IMR-90 (cell line): Measurements from ENCODE around the gene PPDPF. TPM values are rescaled to one million over a fixed set of nuclear protein-coding genes. Genes with fewer than 3 reads are reported as not detected.

Experiments used
- ATAC-seq: fragments of 200-7000 bp; cut with Tn5 transposase; 2 replicates; pipeline ENCODE4 v1.9.1; 2020; ENCODE audit warnings: low read depth, mild to moderate bottlenecking, moderate library complexity
- BruUV-seq: library from RNA; stranded (reverse); fragments of 400-500 nt; replicated peaks from 2 replicates; lab custom pipeline; 2021; lab: Mats Ljungman, UMichigan
- CTCF ChIA-PET: fragments of 300-600 bp; formaldehyde crosslinking; extraction: SDS; loops from one replicate; lab custom pipeline; 2021; ENCODE audit warnings: antibody characterized with exemption; lab: Yijun Ruan, JAX
- POLR2A ChIA-PET: fragments of 300-600 bp; sonication (Branson Sonifier 250); formaldehyde crosslinking; loops from one replicate; lab custom pipeline; 2022; ENCODE audit warnings: antibody characterized with exemption; ENCODE audit not compliant: unreplicated experiment; lab: Charles Lee
- DNase-seq: peaks from one replicate; pipeline ENCODE4 v3.0.0; 2013
- H2AFZ ChIP-seq: replicated peaks from 2 replicates; pipeline ENCODE3; 2013; ENCODE audit warnings: low read length, mild to moderate bottlenecking; ENCODE audit not compliant: poor library complexity
- H2AK5ac ChIP-seq: 2 replicates; pipeline ENCODE4 v1.6.1; 2013; ENCODE audit warnings: low read depth, low read length, inconsistent platforms
- H2AK9ac ChIP-seq: replicated peaks from 2 replicates; pipeline ENCODE3; 2013; ENCODE audit warnings: mild to moderate bottlenecking, low read depth, low read length, moderate library complexity; ENCODE audit not compliant: poor library complexity
- H2BK120ac ChIP-seq: 2 replicates; pipeline ENCODE4 v1.6.1; 2013; ENCODE audit warnings: low read depth, low read length, inconsistent platforms
- H2BK15ac ChIP-seq: 3 replicates; pipeline ENCODE4 v1.6.1; 2013; ENCODE audit warnings: low read depth, low read length, inconsistent platforms
- H2BK20ac ChIP-seq: 2 replicates; pipeline ENCODE4 v1.6.1; 2013; ENCODE audit warnings: low read depth, mild to moderate bottlenecking, inconsistent platforms, low read length, moderate library complexity
- H2BK5ac ChIP-seq: 2 replicates; pipeline ENCODE4 v1.6.1; 2013; ENCODE audit warnings: mild to moderate bottlenecking, low read depth, low read length, inconsistent platforms; ENCODE audit not compliant: poor library complexity, severe bottlenecking
- H3K14ac ChIP-seq: replicated peaks from 2 replicates; pipeline ENCODE4 v1.6.1; 2013; ENCODE audit warnings: low read depth, low read length, inconsistent platforms
- H3K18ac ChIP-seq: 2 replicates; pipeline ENCODE4 v1.6.1; 2013; ENCODE audit warnings: low read depth, low read length, control low read depth
- H3K23ac ChIP-seq: 2 replicates; pipeline ENCODE4 v1.6.1; 2013; ENCODE audit warnings: low read depth, low read length, inconsistent platforms
- H3K27ac ChIP-seq: 2 replicates; pipeline ENCODE4 v1.5.1; 2013; ENCODE audit warnings: mild to moderate bottlenecking, control low read depth, low read length; ENCODE audit not compliant: insufficient read depth
- H3K27me3 ChIP-seq: 2 replicates; pipeline ENCODE4 v1.6.1; 2013; ENCODE audit warnings: low read length; ENCODE audit not compliant: control insufficient read depth, insufficient read depth
- H3K36me3 ChIP-seq: 2 replicates; pipeline ENCODE4 v1.6.1; 2013; ENCODE audit warnings: low read length, mixed read lengths; ENCODE audit not compliant: control insufficient read depth, insufficient read depth
- H3K4ac ChIP-seq: 2 replicates; pipeline ENCODE4 v1.6.1; 2013; ENCODE audit warnings: low read depth, low read length, inconsistent platforms
- H3K4me1 ChIP-seq: 2 replicates; pipeline ENCODE4 v1.6.1; 2013; ENCODE audit warnings: low read length, mixed read lengths; ENCODE audit not compliant: control insufficient read depth, insufficient read depth
- H3K4me2 ChIP-seq: 2 replicates; pipeline ENCODE4 v1.6.1; 2013; ENCODE audit warnings: low read depth, mild to moderate bottlenecking, control low read depth, low read length, moderate library complexity
- H3K4me3 ChIP-seq: 2 replicates; pipeline ENCODE4 v1.5.1; 2013; ENCODE audit warnings: low read depth, mild to moderate bottlenecking, control low read depth, low read length, moderate library complexity; ENCODE audit not compliant: insufficient read depth
- H3K56ac ChIP-seq: 2 replicates; pipeline ENCODE4 v1.6.1; 2013; ENCODE audit warnings: low read length, inconsistent platforms; ENCODE audit not compliant: insufficient read depth; ENCODE audit errors: extremely low read depth
- H3K79me1 ChIP-seq, 2 experiments: 2 replicates each; pipeline ENCODE4 v1.6.1; 2013; ENCODE audit warnings: low read length in 2 of 2, inconsistent platforms in 1 of 2, low read depth in 1 of 2
- H3K9ac ChIP-seq: 2 replicates; pipeline ENCODE4 v1.6.1; 2013; ENCODE audit warnings: low read depth, low read length, control low read depth
- H3K9me1 ChIP-seq: 2 replicates; pipeline ENCODE4 v1.6.1; 2013; ENCODE audit warnings: low read length, inconsistent platforms; ENCODE audit not compliant: insufficient read depth
- H3K9me3 ChIP-seq: 2 replicates; pipeline ENCODE4 v1.6.1; 2013; ENCODE audit warnings: low read length; ENCODE audit not compliant: control insufficient read depth, insufficient read depth
- H4K20me1 ChIP-seq: 2 replicates; pipeline ENCODE4 v1.6.1; 2013; ENCODE audit warnings: low read length, inconsistent platforms; ENCODE audit not compliant: insufficient read depth
- H4K5ac ChIP-seq: 2 replicates; pipeline ENCODE4 v1.6.1; 2013; ENCODE audit warnings: mild to moderate bottlenecking, low read depth, low read length, control low read depth
- H4K8ac ChIP-seq, 2 experiments: 2 replicates each; pipeline ENCODE4 v1.6.1; 2013; ENCODE audit warnings: low read depth in 2 of 2, low read length in 2 of 2, control low read depth in 1 of 2, inconsistent platforms in 1 of 2
- H4K91ac ChIP-seq: 2 replicates; pipeline ENCODE4 v1.6.1; 2013; ENCODE audit warnings: low read depth, low read length, inconsistent platforms; ENCODE audit not compliant: insufficient read depth
- BHLHE40 ChIP-seq: fragments of 150-350 bp; IDR thresholded peaks from 2 replicates; pipeline ENCODE4 v1.6.1; 2016; ENCODE audit warnings: mild to moderate bottlenecking, low read depth, low read length
- CEBPB ChIP-seq: IDR thresholded peaks from 2 replicates; pipeline ENCODE4 v1.6.1; 2012; ENCODE audit warnings: low read depth, low read length, improper control_type of control experiment
- CHD1 ChIP-seq: IDR thresholded peaks from 2 replicates; pipeline ENCODE4 v1.6.1; 2012; ENCODE audit warnings: low read depth, low read length, improper control_type of control experiment
- CTCF ChIP-seq: conservative IDR thresholded peaks from 2 replicates; pipeline ENCODE4 v1.5.1; 2012; ENCODE audit warnings: mild to moderate bottlenecking, low read depth, low read length, improper control_type of control experiment
- FOS ChIP-seq: fragments of 150-350 bp; IDR thresholded peaks from 2 replicates; pipeline ENCODE4 v1.6.1; 2016; ENCODE audit warnings: low read depth, low read length
- MAFK ChIP-seq: IDR thresholded peaks from 2 replicates; pipeline ENCODE4 v1.6.1; 2012; ENCODE audit warnings: low read depth, low read length, improper control_type of control experiment
- MAZ ChIP-seq: IDR thresholded peaks from 2 replicates; pipeline ENCODE4 v1.6.1; 2012; ENCODE audit warnings: low read depth, mild to moderate bottlenecking, low read length, improper control_type of control experiment, moderate library complexity, borderline replicate concordance
- MXI1 ChIP-seq: IDR thresholded peaks from 2 replicates; pipeline ENCODE4 v1.6.1; 2012; ENCODE audit warnings: low read depth, mild to moderate bottlenecking, low read length, moderate library complexity, borderline replicate concordance
- NFE2L2 ChIP-seq: fragments of 150-350 bp; IDR thresholded peaks from 2 replicates; pipeline ENCODE4 v1.6.1; 2016; ENCODE audit warnings: low read depth, mild to moderate bottlenecking, low read length
- POLR2A ChIP-seq: IDR thresholded peaks from 2 replicates; pipeline ENCODE4 v1.6.1; 2012; ENCODE audit warnings: mild to moderate bottlenecking, low read depth, low read length
- RAD21 ChIP-seq: IDR thresholded peaks from 2 replicates; pipeline ENCODE4 v1.6.1; 2012; ENCODE audit warnings: low read length, improper control_type of control experiment
- RCOR1 ChIP-seq: IDR thresholded peaks from 2 replicates; pipeline ENCODE4 v1.6.1; 2012; ENCODE audit warnings: mild to moderate bottlenecking, low read length, improper control_type of control experiment; ENCODE audit not compliant: insufficient replicate concordance
- RFX5 ChIP-seq: IDR thresholded peaks from 2 replicates; pipeline ENCODE4 v1.8.0; 2012; ENCODE audit warnings: low read depth, mild to moderate bottlenecking, low read length, moderate library complexity
- SMC3 ChIP-seq: fragments of 150-350 bp; IDR thresholded peaks from 2 replicates; pipeline ENCODE4 v1.6.1; 2016; ENCODE audit warnings: low read depth, mild to moderate bottlenecking, antibody characterized with exemption, low read length, moderate library complexity
- WGBS, 2 experiments: methylation state at CpG; one replicate each; pipeline versions ENCODE4 v1.1.5 to v1.1.7; 2013; ENCODE audit warnings: missing lambda C conversion rate in 2 of 2; ENCODE audit not compliant: insufficient read length in 1 of 2; ENCODE audit errors: extremely low coverage in 2 of 2; 5-methylcytosine and 5-hydroxymethylcytosine counted together
- dilution Hi-C: fragments of 300-500 bp; cut with HindIII; formaldehyde crosslinking; loops from one replicate; pipeline ENCODE4 v1.14.3; 2018; ENCODE audit warnings: low sequenced_read_pairs; ENCODE audit not compliant: unreplicated experiment
- in situ Hi-C: fragments of 300-500 bp; cut with MboI; formaldehyde crosslinking; loops from 3 replicates; pipeline ENCODE4 v1.14.3; 2019; ENCODE audit warnings: low sequenced_read_pairs, inconsistent platforms, mixed read lengths
- intact Hi-C: fragments of 100-400 bp; cut with micrococcal nuclease; formaldehyde crosslinking; loops from 2 replicates; pipeline ENCODE4 v1.10.0; 2022
- polyA plus RNA-seq, 3 experiments: library from polyadenylated mRNA; depleted of rRNA; stranded (reverse); fragments of >200 nt; gene quantifications; 2 replicates each; pipeline ENCODE4 v1.2.3, GENCODE V29; 2012; ENCODE audit warnings: low replicate concordance in 1 of 3
- total RNA-seq: library from RNA; depleted of rRNA; stranded (reverse); fragments of >200 nt; gene quantifications from 2 replicates; pipeline ENCODE4 v1.2.3, GENCODE V29; 2012
- TF ChIP-seq, protein P1 (sequence below): fragments of 150-350 bp; IDR thresholded peaks from 2 replicates; pipeline ENCODE4 v1.6.1; 2016; ENCODE audit warnings: low read depth, mild to moderate bottlenecking, low read length, moderate library complexity, borderline replicate concordance
- TF ChIP-seq, protein P2 (sequence below): fragments of 150-350 bp; IDR thresholded peaks from 2 replicates; pipeline ENCODE4 v1.6.1; 2017; ENCODE audit warnings: mild to moderate bottlenecking, antibody characterized with exemption, low read length, low read depth

Gene PPDPF
- total and polyA plus RNA-seq, 2 of the 4 experiments (the other 2 are of a cell fraction), result 12.9 to 171 TPM

GRCh38 chr20:63567136-63567385 lies 46.5 kb downstream of the PPDPF start:
- Histone ChIP-seq H3K9me1 (no peaks in the 10 kb centered on the region), H3K4me2 (no peak overlapping the region), H3K9ac (no peak overlapping the region), H2BK5ac (no peak overlapping the region), H2BK15ac (no peak overlapping the region), H3K79me1 (no peaks in the 10 kb centered on the region), H3K4ac (no peak overlapping the region), H2BK120ac (no peak overlapping the region), H3K27me3 (no peaks in the 10 kb centered on the region), H2AK9ac (peak overlapping the region; percentile 42), H2BK20ac (no peak overlapping the region), H3K9me3 (no peaks in the 10 kb centered on the region), H4K8ac (no peak overlapping the region), H3K23ac (no peak overlapping the region), H2AK5ac (no peak overlapping the region), H4K91ac (no peak overlapping the region), H3K36me3 (peaks cover 50% of the 10 kb centered on the region), H3K4me1 (no peaks in the 10 kb centered on the region), H3K4me3 (no peak overlapping the region), H2AFZ (no peak overlapping the region), H3K18ac (no peak overlapping the region), H3K27ac (no peak overlapping the region), H4K20me1 (no peaks in the 10 kb centered on the region), H3K14ac (no peak overlapping the region), H3K56ac (no peak overlapping the region), H4K5ac (no peak overlapping the region)
- no peak for ATAC-seq
- intact Hi-C loops, result no loop called here
- 90% methylated on average over 21 of the region's 22 CpGs; no CpG with 5 or more reads in 1 of the 2 experiments for WGBS, 2 experiments
- DNase-seq, result no peak
- ChIA-PET CTCF (no interaction called here), POLR2A (no interaction called here)
- dilution Hi-C loops, result no loop called here
- no TSS peak for BruUV-seq
- TF ChIP-seq, protein P1, sequence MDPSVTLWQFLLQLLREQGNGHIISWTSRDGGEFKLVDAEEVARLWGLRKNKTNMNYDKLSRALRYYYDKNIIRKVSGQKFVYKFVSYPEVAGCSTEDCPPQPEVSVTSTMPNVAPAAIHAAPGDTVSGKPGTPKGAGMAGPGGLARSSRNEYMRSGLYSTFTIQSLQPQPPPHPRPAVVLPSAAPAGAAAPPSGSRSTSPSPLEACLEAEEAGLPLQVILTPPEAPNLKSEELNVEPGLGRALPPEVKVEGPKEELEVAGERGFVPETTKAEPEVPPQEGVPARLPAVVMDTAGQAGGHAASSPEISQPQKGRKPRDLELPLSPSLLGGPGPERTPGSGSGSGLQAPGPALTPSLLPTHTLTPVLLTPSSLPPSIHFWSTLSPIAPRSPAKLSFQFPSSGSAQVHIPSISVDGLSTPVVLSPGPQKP, result no peak
- TF ChIP-seq CTCF (no peak), CEBPB (no peak), SMC3 (no peak), FOS (no peak), MAZ (no peak), RCOR1 (no peak), BHLHE40 (no peak), POLR2A (no peak), NFE2L2 (no peak), RFX5 (no peak), RAD21 (no peak), MAFK (no peak), MXI1 (no peak), CHD1 (no peak)
- TF ChIP-seq, protein P2, sequence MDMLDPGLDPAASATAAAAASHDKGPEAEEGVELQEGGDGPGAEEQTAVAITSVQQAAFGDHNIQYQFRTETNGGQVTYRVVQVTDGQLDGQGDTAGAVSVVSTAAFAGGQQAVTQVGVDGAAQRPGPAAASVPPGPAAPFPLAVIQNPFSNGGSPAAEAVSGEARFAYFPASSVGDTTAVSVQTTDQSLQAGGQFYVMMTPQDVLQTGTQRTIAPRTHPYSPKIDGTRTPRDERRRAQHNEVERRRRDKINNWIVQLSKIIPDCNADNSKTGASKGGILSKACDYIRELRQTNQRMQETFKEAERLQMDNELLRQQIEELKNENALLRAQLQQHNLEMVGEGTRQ, result no peak
- in situ Hi-C loops, result no loop called here
